Measurements from ENCODE around the gene FER1L5. TPM values are rescaled to one million over a fixed set of nuclear protein-coding genes. Genes with fewer than 3 reads are reported as not detected.

The FER1L5 gene
- total RNA-seq, 1 experiment from 2014 or later: 0.91 TPM

- ChIA-PET RAD21 (ENCODE audit: low non-redundant PET in 1 of 2, low total read pairs in 2 of 2, uncharacterized antibody in 2 of 2, unreplicated experiment in 2 of 2) (no interaction called here), POLR2A (no interaction called here), CTCF (no interaction called here)
- intact Hi-C loops (cut with micrococcal nuclease): no loop called here
- no peak for DNase-seq (ENCODE audit: low read depth, low spot score)
- no peak overlapping the region for H3K27ac ChIP-seq (ENCODE audit: low read depth, low read length)
- no peaks in the 10 kb centered on the region for H3K9me3 ChIP-seq (ENCODE audit: control insufficient read depth in 1 of 2, insufficient read depth in 1 of 2, low read depth in 1 of 2, low read length in 2 of 2)
- H4K20me1 ChIP-seq (ENCODE audit: insufficient read depth): no peaks in the 10 kb centered on the region
- BruUV-seq (replicated peaks): no TSS peak
- no peaks in the 10 kb centered on the region for H3K36me3 ChIP-seq (ENCODE audit: control insufficient read depth in 1 of 2, insufficient read depth in 2 of 2, low read length in 2 of 2)
- H3K79me2 ChIP-seq (ENCODE audit: insufficient read depth, low read length): no peaks in the 10 kb centered on the region
- H3K9me2 ChIP-seq (ENCODE audit: insufficient read depth): no peaks in the 10 kb centered on the region
- H3K4me1 ChIP-seq (ENCODE audit: control insufficient read depth in 1 of 2, insufficient read depth in 2 of 2, low read length in 2 of 2): no peaks in the 10 kb centered on the region
- H3K27me3 ChIP-seq (ENCODE audit: insufficient read depth, low read length): no peaks in the 10 kb centered on the region
- no peak overlapping the region for H3K4me3 ChIP-seq (replicated peaks in 1 of 2; ENCODE audit: low read depth in 1 of 2, low read length in 2 of 2)
- no peak overlapping the region for H3K4me2 ChIP-seq (ENCODE audit: low read length)
- no peak for ATAC-seq
- TF ChIP-seq EGR1 (IDR thresholded peaks at IDR 0.05; ENCODE audit: low read depth) (no peak), EZH2 (IDR thresholded peaks at IDR 0.05) (no peak), ZFX (IDR thresholded peaks at IDR 0.05) (no peak), RAD21 (IDR thresholded peaks at IDR 0.05; ENCODE audit: low read depth) (no peak), SRF (IDR thresholded peaks at IDR 0.05; ENCODE audit: low read depth) (no peak), POLR2AphosphoS5 (IDR thresholded peaks at IDR 0.05; ENCODE audit: low read depth, low read length) (no peak), CBX3 (IDR thresholded peaks at IDR 0.05; ENCODE audit: low read depth) (no peak), EZH2phosphoT487 (IDR thresholded peaks at IDR 0.05; ENCODE audit: borderline replicate concordance) (no peak), JUND (IDR thresholded peaks at IDR 0.05) (no peak), POLR2A (IDR thresholded peaks at IDR 0.05; ENCODE audit: borderline replicate concordance, extremely low read depth, insufficient read depth, insufficient read length) (no peak), SIN3A (IDR thresholded peaks at IDR 0.05; ENCODE audit: low read depth) (no peak), ZNF274 (IDR thresholded peaks at IDR 0.05; ENCODE audit: low read depth, low read length) (no peak), CEBPB (IDR thresholded peaks at IDR 0.05; ENCODE audit: low read depth) (no peak)
- no peak overlapping the region for H3K9ac ChIP-seq (ENCODE audit: low read length)
- no peak overlapping the region for H2AFZ ChIP-seq (ENCODE audit: low read depth, low read length, poor library complexity, severe bottlenecking)
Observed at GRCh38 chr2:96648306-96648930, 5.9 kb downstream of the FER1L5 start.

DNA sequence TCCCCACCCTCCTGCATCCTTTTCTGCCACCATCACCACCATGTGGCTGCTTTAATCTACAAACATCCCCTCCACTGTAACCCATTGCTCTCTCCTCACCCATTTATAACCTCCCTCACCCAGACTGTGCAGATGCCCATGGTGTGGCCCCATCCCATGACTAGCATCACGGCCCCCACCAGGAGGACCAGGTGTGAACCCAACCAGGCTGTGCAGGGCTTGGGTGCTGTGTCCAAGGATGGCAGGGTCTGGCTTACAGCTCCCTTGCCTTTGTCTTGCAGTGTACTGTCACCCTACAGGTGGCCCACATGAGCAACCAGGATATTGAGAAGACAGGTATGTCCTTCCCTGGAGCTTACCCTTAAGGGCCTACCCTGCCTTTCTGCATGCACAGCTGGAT, 6.8 kb downstream of the FER1L5 start:
- ATAC-seq: no peak
- no TSS peak for BruUV-seq (replicated peaks)
- H2AFZ ChIP-seq (ENCODE audit: low read depth, low read length, poor library complexity, severe bottlenecking): no peak overlapping the region
- TF ChIP-seq ELF1 (IDR thresholded peaks at IDR 0.05; ENCODE audit: borderline replicate concordance, low read depth) (no peak), FOSL1 (IDR thresholded peaks at IDR 0.05; ENCODE audit: low read depth) (no peak), RAD21 (IDR thresholded peaks at IDR 0.05; ENCODE audit: low read depth) (no peak), EZH2phosphoT487 (IDR thresholded peaks at IDR 0.05; ENCODE audit: borderline replicate concordance) (no peak), SIN3A (IDR thresholded peaks at IDR 0.05; ENCODE audit: low read depth) (no peak), ATF3 (IDR thresholded peaks at IDR 0.05) (no peak), REST (IDR thresholded peaks at IDR 0.05; ENCODE audit: low read depth) (no peak), ZNF274 (IDR thresholded peaks at IDR 0.05; ENCODE audit: low read depth, low read length) (no peak)
- TF ChIP-seq, protein P1, sequence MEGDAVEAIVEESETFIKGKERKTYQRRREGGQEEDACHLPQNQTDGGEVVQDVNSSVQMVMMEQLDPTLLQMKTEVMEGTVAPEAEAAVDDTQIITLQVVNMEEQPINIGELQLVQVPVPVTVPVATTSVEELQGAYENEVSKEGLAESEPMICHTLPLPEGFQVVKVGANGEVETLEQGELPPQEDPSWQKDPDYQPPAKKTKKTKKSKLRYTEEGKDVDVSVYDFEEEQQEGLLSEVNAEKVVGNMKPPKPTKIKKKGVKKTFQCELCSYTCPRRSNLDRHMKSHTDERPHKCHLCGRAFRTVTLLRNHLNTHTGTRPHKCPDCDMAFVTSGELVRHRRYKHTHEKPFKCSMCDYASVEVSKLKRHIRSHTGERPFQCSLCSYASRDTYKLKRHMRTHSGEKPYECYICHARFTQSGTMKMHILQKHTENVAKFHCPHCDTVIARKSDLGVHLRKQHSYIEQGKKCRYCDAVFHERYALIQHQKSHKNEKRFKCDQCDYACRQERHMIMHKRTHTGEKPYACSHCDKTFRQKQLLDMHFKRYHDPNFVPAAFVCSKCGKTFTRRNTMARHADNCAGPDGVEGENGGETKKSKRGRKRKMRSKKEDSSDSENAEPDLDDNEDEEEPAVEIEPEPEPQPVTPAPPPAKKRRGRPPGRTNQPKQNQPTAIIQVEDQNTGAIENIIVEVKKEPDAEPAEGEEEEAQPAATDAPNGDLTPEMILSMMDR (IDR thresholded peaks at IDR 0.05 in 2 of 3, conservative IDR thresholded peaks at IDR 0.05 in 1 of 3; ENCODE audit: borderline replicate concordance in 1 of 3, insufficient read depth in 1 of 3, low read depth in 2 of 3, low read length in 2 of 3): no peak

More for the DNA sequence above, 6.8 kb downstream of the FER1L5 start:
- H3K36me3 ChIP-seq (ENCODE audit: control insufficient read depth in 1 of 2, insufficient read depth in 2 of 2, low read length in 2 of 2): no peaks in the 10 kb centered on the region
- ChIA-PET RAD21 (ENCODE audit: low non-redundant PET in 1 of 2, low total read pairs in 2 of 2, uncharacterized antibody in 2 of 2, unreplicated experiment in 2 of 2) (no interaction called here), POLR2A (no interaction called here), CTCF (no interaction called here)
- H3K9ac ChIP-seq (ENCODE audit: low read length): no peak overlapping the region
- no peaks in the 10 kb centered on the region for H3K9me3 ChIP-seq (ENCODE audit: control insufficient read depth in 1 of 2, insufficient read depth in 1 of 2, low read depth in 1 of 2, low read length in 2 of 2)
- no peak for DNase-seq (ENCODE audit: low read depth, low spot score)
- H3K4me3 ChIP-seq (replicated peaks in 1 of 2; ENCODE audit: low read depth in 1 of 2, low read length in 2 of 2): no peak overlapping the region
- no peaks in the 10 kb centered on the region for H3K4me1 ChIP-seq (ENCODE audit: control insufficient read depth in 1 of 2, insufficient read depth in 2 of 2, low read length in 2 of 2)
- intact Hi-C loops (cut with micrococcal nuclease): no loop called here
- H3K79me2 ChIP-seq (ENCODE audit: insufficient read depth, low read length): no peaks in the 10 kb centered on the region
- H3K9me2 ChIP-seq (ENCODE audit: insufficient read depth): no peaks in the 10 kb centered on the region
- H3K27ac ChIP-seq (ENCODE audit: low read depth, low read length): no peak overlapping the region
- H3K27me3 ChIP-seq (ENCODE audit: insufficient read depth, low read length): no peaks in the 10 kb centered on the region
- no peak overlapping the region for H3K4me2 ChIP-seq (ENCODE audit: low read length)
- no peaks in the 10 kb centered on the region for H4K20me1 ChIP-seq (ENCODE audit: insufficient read depth)
